Astrocyte (in vitro differentiated cells and primary cell): Measurements from ENCODE around the gene HEATR9. TPM values are rescaled to one million over a fixed set of nuclear protein-coding genes. Genes with fewer than 3 reads are reported as not detected.

Source experiments
- DNase-seq: peaks from one replicate; pipeline ENCODE4 v3.0.0-alpha.2; 2010; ENCODE audit warnings: low read depth
- FAIRE-seq: peaks from 2 replicates; lab custom pipeline; 2011; peaks lifted over from hg19 to GRCh38; lab: Jason Lieb, UNC
- H2AFZ ChIP-seq: 2 replicates; pipeline ENCODE4 v1.6.0; 2012; ENCODE audit warnings: low read depth, low read length, inconsistent platforms
- H3K27ac ChIP-seq: 2 replicates; pipeline ENCODE4 v1.5.1; 2011; ENCODE audit warnings: low read depth, low read length, inconsistent platforms
- H3K27me3 ChIP-seq: 2 replicates; pipeline ENCODE4 v1.6.0; 2011; ENCODE audit warnings: low read length, inconsistent platforms; ENCODE audit not compliant: insufficient read depth
- H3K36me3 ChIP-seq: 2 replicates; pipeline ENCODE4 v1.5.1; 2011; ENCODE audit warnings: low read length, inconsistent platforms; ENCODE audit not compliant: insufficient read depth
- H3K4me1 ChIP-seq: 2 replicates; pipeline ENCODE4 v1.5.1; 2011; ENCODE audit warnings: low read length, inconsistent platforms; ENCODE audit not compliant: insufficient read depth
- H3K4me2 ChIP-seq: 2 replicates; pipeline ENCODE4 v1.6.0; 2012; ENCODE audit warnings: low read length, inconsistent platforms
- H3K4me3 ChIP-seq: 2 replicates; pipeline ENCODE4 v1.5.1; 2011; ENCODE audit warnings: low read depth, mild to moderate bottlenecking, low read length, inconsistent platforms; ENCODE audit not compliant: insufficient read depth
- H3K79me2 ChIP-seq: 2 replicates; pipeline ENCODE4 v1.6.0; 2012; ENCODE audit warnings: mild to moderate bottlenecking, low read length, inconsistent platforms; ENCODE audit not compliant: insufficient read depth
- H3K9ac ChIP-seq: 2 replicates; pipeline ENCODE4 v1.6.0; 2012; ENCODE audit warnings: mild to moderate bottlenecking, low read length, inconsistent platforms
- H3K9me3 ChIP-seq: 2 replicates; pipeline ENCODE4 v1.5.1; 2012; ENCODE audit warnings: low read depth, mild to moderate bottlenecking, low read length, inconsistent platforms; ENCODE audit not compliant: insufficient read depth
- H4K20me1 ChIP-seq: 2 replicates; pipeline ENCODE4 v1.6.0; 2012; ENCODE audit warnings: low read length, inconsistent platforms; ENCODE audit not compliant: insufficient read depth
- H3K27ac Mint-ChIP-seq: one replicate; pipeline ENCODE4 v1.8.0; 2021; ENCODE audit warnings: mild to moderate bottlenecking, mixed read lengths; ENCODE audit not compliant: unreplicated experiment
- H3K27me3 Mint-ChIP-seq: one replicate; pipeline ENCODE4 v1.8.0; 2021; ENCODE audit warnings: low read depth, mixed read lengths; ENCODE audit not compliant: unreplicated experiment
- H3K36me3 Mint-ChIP-seq: one replicate; pipeline ENCODE4 v1.8.0; 2021; ENCODE audit warnings: low read depth, mixed read lengths; ENCODE audit not compliant: unreplicated experiment
- H3K4me1 Mint-ChIP-seq: one replicate; pipeline ENCODE4 v1.8.0; 2021; ENCODE audit warnings: low read depth, mixed read lengths; ENCODE audit not compliant: unreplicated experiment
- H3K4me3 Mint-ChIP-seq: one replicate; pipeline ENCODE4 v1.8.0; 2021; ENCODE audit warnings: mild to moderate bottlenecking, moderate library complexity, mixed read lengths; ENCODE audit not compliant: unreplicated experiment
- H3K9me3 Mint-ChIP-seq: one replicate; pipeline ENCODE4 v1.8.0; 2021; ENCODE audit warnings: mild to moderate bottlenecking, mixed read lengths; ENCODE audit not compliant: unreplicated experiment
- CTCF ChIP-seq: IDR thresholded peaks from 2 replicates; pipeline ENCODE4 v1.5.1; 2011; ENCODE audit warnings: low read depth, mild to moderate bottlenecking, inconsistent platforms, low read length, moderate library complexity; ENCODE audit not compliant: insufficient read depth
- EZH2 ChIP-seq: IDR thresholded peaks from 2 replicates; pipeline ENCODE4 v1.6.1; 2012; ENCODE audit warnings: mild to moderate bottlenecking, low read length, inconsistent platforms; ENCODE audit not compliant: insufficient read depth
- total RNA-seq: library from RNA; stranded (reverse); gene quantifications from 2 replicates; pipeline ENCODE4 v1.2.1, GENCODE V29; 2021

HEATR9 gene
- total RNA-seq, 1 donor from 2014 or later, result not detected

GRCh38 chr17:35866341-35866950 is 2.2 kb downstream of the HEATR9 start:
- peaks cover 15% of the 10 kb centered on the region for H3K36me3 Mint-ChIP-seq
- Histone ChIP-seq H3K4me2 (peak overlapping the region; percentile 19), H3K9me3 (no peaks in the 10 kb centered on the region), H4K20me1 (no peaks in the 10 kb centered on the region), H2AFZ (no peak overlapping the region), H3K4me1 (peaks cover 7% of the 10 kb centered on the region), H3K27ac (no peak overlapping the region), H3K4me3 (no peak overlapping the region), H3K79me2 (no peaks in the 10 kb centered on the region), H3K36me3 (no peaks in the 10 kb centered on the region), H3K27me3 (no peaks in the 10 kb centered on the region), H3K9ac (no peak overlapping the region)
- TF ChIP-seq CTCF (no peak), EZH2 (no peak)
- FAIRE-seq, result no peak
- DNase-seq, result peak; percentile 7
- H3K4me3 Mint-ChIP-seq, result no peak overlapping the region
- no peaks in the 10 kb centered on the region for H3K27me3 Mint-ChIP-seq
- H3K4me1 Mint-ChIP-seq, result peaks cover 15% of the 10 kb centered on the region
- no peak overlapping the region for H3K27ac Mint-ChIP-seq
- H3K9me3 Mint-ChIP-seq, result no peaks in the 10 kb centered on the region

- H2AFZ ChIP-seq, result no peak overlapping the region
- H4K20me1 ChIP-seq, result no peaks in the 10 kb centered on the region
- FAIRE-seq (no peak), DNase-seq (peak; percentile 54)
- Mint-ChIP-seq H3K4me1 (peaks cover 15% of the 10 kb centered on the region), H3K4me3 (no peak overlapping the region), H3K9me3 (no peaks in the 10 kb centered on the region), H3K27me3 (no peaks in the 10 kb centered on the region), H3K27ac (peak overlapping the region; percentile 71), H3K36me3 (peaks cover 17% of the 10 kb centered on the region)
- no peak overlapping the region for H3K9ac ChIP-seq
- H3K27ac ChIP-seq, result no peak overlapping the region
- no peak overlapping the region for H3K4me3 ChIP-seq
- peaks cover 7% of the 10 kb centered on the region for H3K4me1 ChIP-seq
- no peaks in the 10 kb centered on the region for H3K9me3 ChIP-seq
- H3K79me2 ChIP-seq, result no peaks in the 10 kb centered on the region
- no peak for TF ChIP-seq EZH2
- TF ChIP-seq CTCF, result no peak
- peak overlapping the region; percentile 19 for H3K4me2 ChIP-seq
- no peaks in the 10 kb centered on the region for H3K36me3 ChIP-seq
- no peaks in the 10 kb centered on the region for H3K27me3 ChIP-seq
These were observed 3.0 kb downstream of the HEATR9 start for GRCh38 chr17:35865412-35866340.
